ENCODE data around the gene RHOH. TPM values are rescaled to one million over a fixed set of nuclear protein-coding genes. Genes with fewer than 3 reads are reported as not detected.
"Not testable (repeated sequence)": the region's sequence is repeated elsewhere in the genome, so short reads cannot be mapped to it uniquely, and the experiment has no call there.

RHOH gene
- total and polyA plus RNA-seq, 4 donors, result 0.74 to 4.1 (median 3.3) TPM

- no peaks in the 10 kb centered on the region for H3K27me3 ChIP-seq (ENCODE audit: control insufficient read depth in 1 of 2, insufficient read depth in 2 of 2, low read length in 1 of 2)
- H3K27ac ChIP-seq (ENCODE audit: low read depth in 1 of 2, low read length in 2 of 2), result no peak overlapping the region
- no peaks in the 10 kb centered on the region for H3K4me1 ChIP-seq (ENCODE audit: control insufficient read depth in 1 of 2, insufficient read depth in 2 of 2, low read length in 2 of 2)
- ATAC-seq (ENCODE audit: low FRiP score) (no peak), DNase-seq (no peak)
- no peaks in the 10 kb centered on the region for H3K9me3 ChIP-seq (ENCODE audit: control insufficient read depth, low read length)
- intact Hi-C loops (cut with DNase I), result no loop called here
- H3K4me3 ChIP-seq (ENCODE audit: low read length in 2 of 2), result no peak overlapping the region
- WGBS, 2 donors, result 76 to 79% methylated on average over 10 of the region's 10 CpGs
- no peaks in the 10 kb centered on the region for H3K36me3 ChIP-seq (ENCODE audit: control insufficient read depth in 1 of 2, insufficient read depth in 2 of 2, low read length in 1 of 2)
Measured at GRCh38 chr4:40283968-40284367, 87.1 kb downstream of the RHOH start.

GRCh38 chr4:40285692-40286091 is 88.9 kb downstream of the RHOH start:
- ATAC-seq (ENCODE audit: low FRiP score) (no peak), DNase-seq (no peak)
- no peaks in the 10 kb centered on the region for H3K4me1 ChIP-seq (ENCODE audit: control insufficient read depth in 1 of 2, insufficient read depth in 2 of 2, low read length in 2 of 2)
- H3K36me3 ChIP-seq (ENCODE audit: control insufficient read depth in 1 of 2, insufficient read depth in 2 of 2, low read length in 1 of 2), result no peaks in the 10 kb centered on the region
- WGBS, 2 donors, result 75 to 85% methylated on average over 5 of the region's 5 CpGs
- no peaks in the 10 kb centered on the region for H3K27me3 ChIP-seq (ENCODE audit: control insufficient read depth in 1 of 2, insufficient read depth in 2 of 2, low read length in 1 of 2)
- H3K9me3 ChIP-seq (ENCODE audit: control insufficient read depth, low read length), result no peaks in the 10 kb centered on the region
- H3K27ac ChIP-seq (ENCODE audit: low read depth in 1 of 2, low read length in 2 of 2), result no peak overlapping the region
- intact Hi-C loops (cut with DNase I), result no loop called here
- H3K4me3 ChIP-seq (ENCODE audit: low read length in 2 of 2), result no peak overlapping the region

GRCh38 chr4:40288566-40288965 is 91.7 kb downstream of the RHOH start:
- H3K9me3 ChIP-seq (ENCODE audit: control insufficient read depth, low read length), result no peaks in the 10 kb centered on the region
- 78 to 86% methylated on average over 8 of the region's 8 CpGs for WGBS, 2 donors
- no peak overlapping the region for H3K27ac ChIP-seq (ENCODE audit: low read depth in 1 of 2, low read length in 2 of 2)
- no peak overlapping the region for H3K4me3 ChIP-seq (ENCODE audit: low read length in 2 of 2)
- DNase-seq (no peak), ATAC-seq (ENCODE audit: low FRiP score) (no peak)
- H3K27me3 ChIP-seq (ENCODE audit: control insufficient read depth in 1 of 2, insufficient read depth in 2 of 2, low read length in 1 of 2), result no peaks in the 10 kb centered on the region
- no peaks in the 10 kb centered on the region for H3K4me1 ChIP-seq (ENCODE audit: control insufficient read depth in 1 of 2, insufficient read depth in 2 of 2, low read length in 2 of 2)
- no peaks in the 10 kb centered on the region for H3K36me3 ChIP-seq (ENCODE audit: control insufficient read depth in 1 of 2, insufficient read depth in 2 of 2, low read length in 1 of 2)
- intact Hi-C loops (cut with DNase I), result no loop called here

GRCh38 chr4:40289366-40290188 is 92.7 kb downstream of the RHOH start:
- no peaks in the 10 kb centered on the region for H3K9me3 ChIP-seq (ENCODE audit: control insufficient read depth, low read length)
- H3K27ac ChIP-seq (ENCODE audit: low read depth in 1 of 2, low read length in 2 of 2), result no peak overlapping the region
- WGBS, 2 donors, result 46 to 50% methylated on average over 7 of the region's 7 CpGs
- ATAC-seq (ENCODE audit: low FRiP score) (no peak), DNase-seq (no peak)
- H3K36me3 ChIP-seq (ENCODE audit: control insufficient read depth in 1 of 2, insufficient read depth in 2 of 2, low read length in 1 of 2), result no peaks in the 10 kb centered on the region
- no peaks in the 10 kb centered on the region for H3K27me3 ChIP-seq (ENCODE audit: control insufficient read depth in 1 of 2, insufficient read depth in 2 of 2, low read length in 1 of 2)
- H3K4me1 ChIP-seq (ENCODE audit: control insufficient read depth in 1 of 2, insufficient read depth in 2 of 2, low read length in 2 of 2), result no peaks in the 10 kb centered on the region
- intact Hi-C loops (cut with DNase I), result no loop called here
- no peak overlapping the region for H3K4me3 ChIP-seq (ENCODE audit: low read length in 2 of 2)

- H3K4me3 ChIP-seq (ENCODE audit: low read length in 2 of 2); H3K36me3 ChIP-seq (ENCODE audit: control insufficient read depth in 1 of 2, insufficient read depth in 2 of 2, low read length in 1 of 2); ATAC-seq (ENCODE audit: low FRiP score); H3K4me1 ChIP-seq (ENCODE audit: control insufficient read depth in 1 of 2, insufficient read depth in 2 of 2, low read length in 2 of 2); H3K27ac ChIP-seq (ENCODE audit: low read depth in 1 of 2, low read length in 2 of 2); H3K27me3 ChIP-seq (ENCODE audit: control insufficient read depth in 1 of 2, insufficient read depth in 2 of 2, low read length in 1 of 2); intact Hi-C loops (cut with DNase I); DNase-seq; H3K9me3 ChIP-seq (ENCODE audit: control insufficient read depth, low read length): not testable (repeated sequence)
- 87 to 88% methylated on average over 2 of the region's 2 CpGs for WGBS, 2 donors
Measured at GRCh38 chr4:40290611-40291186, 93.9 kb downstream of the RHOH start.

GRCh38 chr4:40292313-40292759 is 95.5 kb downstream of the RHOH start:
- DNase-seq (no peak), ATAC-seq (ENCODE audit: low FRiP score) (no peak)
- H3K4me1 ChIP-seq (ENCODE audit: control insufficient read depth in 1 of 2, insufficient read depth in 2 of 2, low read length in 2 of 2), result no peaks in the 10 kb centered on the region
- H3K27me3 ChIP-seq (ENCODE audit: control insufficient read depth in 1 of 2, insufficient read depth in 2 of 2, low read length in 1 of 2), result no peaks in the 10 kb centered on the region
- no peak overlapping the region for H3K4me3 ChIP-seq (ENCODE audit: low read length in 2 of 2)
- intact Hi-C loops (cut with DNase I), result no loop called here
- WGBS, 2 donors, result 74 to 80% methylated on average over 2 of the region's 2 CpGs
- no peaks in the 10 kb centered on the region for H3K9me3 ChIP-seq (ENCODE audit: control insufficient read depth, low read length)
- H3K27ac ChIP-seq (ENCODE audit: low read depth in 1 of 2, low read length in 2 of 2), result no peak overlapping the region
- no peaks in the 10 kb centered on the region for H3K36me3 ChIP-seq (ENCODE audit: control insufficient read depth in 1 of 2, insufficient read depth in 2 of 2, low read length in 1 of 2)

- intact Hi-C loops (cut with DNase I), result no loop called here
- WGBS, 2 donors, result 84 to 92% methylated on average over 1 of the region's 1 CpG
- H3K4me1 ChIP-seq (ENCODE audit: control insufficient read depth in 1 of 2, insufficient read depth in 2 of 2, low read length in 2 of 2), result no peaks in the 10 kb centered on the region
- H3K27me3 ChIP-seq (ENCODE audit: control insufficient read depth in 1 of 2, insufficient read depth in 2 of 2, low read length in 1 of 2), result no peaks in the 10 kb centered on the region
- H3K36me3 ChIP-seq (ENCODE audit: control insufficient read depth in 1 of 2, insufficient read depth in 2 of 2, low read length in 1 of 2), result no peaks in the 10 kb centered on the region
- no peaks in the 10 kb centered on the region for H3K9me3 ChIP-seq (ENCODE audit: control insufficient read depth, low read length)
- no peak for ATAC-seq (ENCODE audit: low FRiP score)
- H3K27ac ChIP-seq (ENCODE audit: low read depth in 1 of 2, low read length in 2 of 2), result no peak overlapping the region
- DNase-seq, result no peak
- no peak overlapping the region for H3K4me3 ChIP-seq (ENCODE audit: low read length in 2 of 2)
Measured at GRCh38 chr4:40294339-40294738, 97.5 kb downstream of the RHOH start.

- H3K9me3 ChIP-seq (ENCODE audit: control insufficient read depth, low read length); DNase-seq; H3K27me3 ChIP-seq (ENCODE audit: control insufficient read depth in 1 of 2, insufficient read depth in 2 of 2, low read length in 1 of 2); H3K36me3 ChIP-seq (ENCODE audit: control insufficient read depth in 1 of 2, insufficient read depth in 2 of 2, low read length in 1 of 2); ATAC-seq (ENCODE audit: low FRiP score); H3K4me3 ChIP-seq (ENCODE audit: low read length in 2 of 2); H3K4me1 ChIP-seq (ENCODE audit: control insufficient read depth in 1 of 2, insufficient read depth in 2 of 2, low read length in 2 of 2); H3K27ac ChIP-seq (ENCODE audit: low read depth in 1 of 2, low read length in 2 of 2); intact Hi-C loops (cut with DNase I): not testable (repeated sequence)
Measured at GRCh38 chr4:40295030-40295429, 98.2 kb downstream of the RHOH start.

GRCh38 chr4:40295572-40295971 is 98.7 kb downstream of the RHOH start:
- Histone ChIP-seq H3K27ac (ENCODE audit: low read depth in 1 of 2, low read length in 2 of 2) (no peak overlapping the region), H3K9me3 (ENCODE audit: control insufficient read depth, low read length) (peaks cover 1% of the 10 kb centered on the region), H3K27me3 (ENCODE audit: control insufficient read depth in 1 of 2, insufficient read depth in 2 of 2, low read length in 1 of 2) (no peaks in the 10 kb centered on the region), H3K36me3 (ENCODE audit: control insufficient read depth in 1 of 2, insufficient read depth in 2 of 2, low read length in 1 of 2) (no peaks in the 10 kb centered on the region), H3K4me1 (ENCODE audit: control insufficient read depth in 1 of 2, insufficient read depth in 2 of 2, low read length in 2 of 2) (no peaks in the 10 kb centered on the region), H3K4me3 (ENCODE audit: low read length in 2 of 2) (no peak overlapping the region)
- ATAC-seq (ENCODE audit: low FRiP score) (no peak), DNase-seq (no peak)
- intact Hi-C loops (cut with DNase I), result no loop called here
- WGBS, 2 donors, result 92 to 95% methylated on average over 4 of the region's 4 CpGs
